Cardiac atrium fibroblast (primary cell): ENCODE data around the gene L3MBTL3. TPM values are rescaled to one million over a fixed set of nuclear protein-coding genes. Genes with fewer than 3 reads are reported as not detected.

ENCODE experiments used
- total RNA-seq: library from RNA; depleted of rRNA; stranded (reverse); fragments of >200 nt; gene quantifications from 2 replicates; pipeline ENCODE4 v1.2.3, GENCODE V29; 2015

L3MBTL3 gene
- 3.4 and 7.4 TPM in 2 replicates for total RNA-seq

DNA sequence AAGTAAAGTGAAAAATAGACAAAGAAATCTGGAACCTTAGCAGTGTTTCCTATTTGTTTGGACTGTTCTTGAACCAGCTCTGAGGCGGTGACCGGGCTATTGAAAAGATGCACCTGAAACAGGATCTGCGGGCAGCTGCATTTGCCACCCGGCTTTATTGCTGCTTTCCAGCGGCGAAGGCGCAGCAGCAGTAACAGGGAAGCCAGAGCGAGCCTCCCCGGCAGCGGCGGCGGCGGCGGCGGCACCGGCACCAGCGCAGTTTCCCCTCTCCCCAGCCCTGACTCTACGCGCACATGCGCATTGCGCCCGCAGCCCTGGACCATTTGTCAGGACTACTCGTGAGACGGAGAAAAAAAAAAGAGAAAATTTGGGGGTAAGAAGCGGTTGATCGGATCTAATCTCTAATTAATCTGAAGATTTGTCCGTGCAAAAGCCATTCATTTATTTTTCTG lies at the start of gene L3MBTL3:
TSS of gene L3MBTL3 (plus strand) at position 290 of the 452 bp plus-strand sequence. CDS start 24,119 bp downstream, outside the sequence.

Other genes with a start within 250 kb of the L3MBTL3 start
- gene TMEM244, start 157.3 kb upstream of the L3MBTL3 start, total RNA-seq = not detected in 2 replicates
- not detected in 2 replicates for gene SAMD3, start 204.4 kb downstream of the L3MBTL3 start, total RNA-seq